Upper lobe of right lung (tissue), 1 donor: ENCODE results near the gene DZIP1. TPM values are rescaled to one million over a fixed set of nuclear protein-coding genes. Genes with fewer than 3 reads are reported as not detected.

Experiments used
- ATAC-seq: fragments of 200-7000 bp; cut with Tn5 transposase; one replicate; pipeline ENCODE4 v1.9.1; 2020; ENCODE audit warnings: mild to moderate bottlenecking, moderate library complexity
- DNase-seq: peaks from one replicate; pipeline ENCODE4 v3.0.0-alpha.2; 2020
- H3K27ac ChIP-seq: fragments of 200-600 bp; one replicate; pipeline ENCODE4 v1.8.0; 2022
- H3K27me3 ChIP-seq: fragments of 200-600 bp; one replicate; pipeline ENCODE4 v1.8.0; 2022; ENCODE audit warnings: mild to moderate bottlenecking
- H3K36me3 ChIP-seq: fragments of 200-600 bp; one replicate; pipeline ENCODE4 v1.8.0; 2022
- H3K4me1 ChIP-seq: fragments of 200-600 bp; one replicate; pipeline ENCODE4 v1.8.0; 2022
- H3K4me3 ChIP-seq: fragments of 200-600 bp; one replicate; pipeline ENCODE4 v1.8.0; 2022; ENCODE audit warnings: mild to moderate bottlenecking
- H3K9me3 ChIP-seq: fragments of 200-600 bp; one replicate; pipeline ENCODE4 v1.8.0; 2022
- CTCF ChIP-seq: fragments of 200-600 bp; IDR thresholded peaks from one replicate; pipeline ENCODE4 v1.8.0; 2022; ENCODE audit warnings: antibody characterized with exemption
- intact Hi-C: fragments of 100-400 bp; cut with DNase I; formaldehyde crosslinking; loops from one replicate; pipeline ENCODE4 v1.11.0; 2022
- total RNA-seq: library from RNA; stranded (reverse); fragmentation: NEBNext Ultra II Directional; extraction: Animal tissue kit (Norgen Biotek cat#: 25700); gene quantifications from one replicate; pipeline ENCODE4 v1.2.1, GENCODE V29; 2021
- donor health status: DM: no; HTN: yes; CAD: no; lungs with severe emphysema.

The DZIP1 gene
- total RNA-seq, 1 donor from 2014 or later: 7.1 TPM

GRCh38 chr13:95541911-95542474, 102.5 kb downstream of the DZIP1 start:
- DNase-seq (no peak), ATAC-seq (no peak)
- Histone ChIP-seq H3K36me3 (no peaks in the 10 kb centered on the region), H3K27ac (no peak overlapping the region), H3K27me3 (no peaks in the 10 kb centered on the region), H3K9me3 (no peaks in the 10 kb centered on the region), H3K4me1 (peaks cover 6% of the 10 kb centered on the region), H3K4me3 (no peak overlapping the region)
- intact Hi-C loops: no loop called here
- no peak for TF ChIP-seq CTCF

GRCh38 chr13:95541308-95541707, 103.2 kb downstream of the DZIP1 start:
- no peak for TF ChIP-seq CTCF

GRCh38 chr13:95540888-95541287, 103.6 kb downstream of the DZIP1 start:
- TF ChIP-seq CTCF: no peak
- H3K9me3 ChIP-seq: no peaks in the 10 kb centered on the region
- H3K4me1 ChIP-seq: peaks cover 6% of the 10 kb centered on the region
- H3K27me3 ChIP-seq: no peaks in the 10 kb centered on the region
- ATAC-seq (peak; percentile 70), DNase-seq (no peak)
- no peak overlapping the region for H3K27ac ChIP-seq
- no peaks in the 10 kb centered on the region for H3K36me3 ChIP-seq
- H3K4me3 ChIP-seq: no peak overlapping the region
- intact Hi-C loops: no loop called here

More at GRCh38 chr13:95541308-95541707, 103.2 kb downstream of the DZIP1 start:
- Histone ChIP-seq H3K4me3 (no peak overlapping the region), H3K9me3 (no peaks in the 10 kb centered on the region), H3K36me3 (no peaks in the 10 kb centered on the region), H3K27me3 (no peaks in the 10 kb centered on the region), H3K4me1 (peaks cover 6% of the 10 kb centered on the region), H3K27ac (no peak overlapping the region)
- DNase-seq: no peak
- no peak for ATAC-seq
- intact Hi-C loops: no loop called here

- ATAC-seq: no peak
- Histone ChIP-seq H3K9me3 (no peaks in the 10 kb centered on the region), H3K4me1 (peaks cover 6% of the 10 kb centered on the region), H3K4me3 (no peak overlapping the region), H3K27me3 (no peaks in the 10 kb centered on the region), H3K27ac (no peak overlapping the region), H3K36me3 (no peaks in the 10 kb centered on the region)
- intact Hi-C loops: no loop called here
- DNase-seq: no peak
- peak; percentile 49 for TF ChIP-seq CTCF
Measured at GRCh38 chr13:95536632-95537241, 107.8 kb downstream of the DZIP1 start.

- Histone ChIP-seq H3K27me3 (no peaks in the 10 kb centered on the region), H3K9me3 (no peaks in the 10 kb centered on the region), H3K4me1 (no peaks in the 10 kb centered on the region), H3K27ac (no peak overlapping the region), H3K36me3 (no peaks in the 10 kb centered on the region), H3K4me3 (no peak overlapping the region)
- ATAC-seq (peak; percentile 89), DNase-seq (no peak)
- intact Hi-C loops: no loop called here
- no peak for TF ChIP-seq CTCF
Measured at GRCh38 chr13:95535243-95535642, 109.3 kb downstream of the DZIP1 start.
